HG03066 (cell line): ENCODE measurements around the gene ZEB1.

Experiments used
- ATAC-seq: cut with Tn5 transposase; IDR thresholded peaks from one replicate; pipeline ENCODE4 v1.9.1; 2021; ENCODE audit warnings: low read depth; ENCODE audit not compliant: unreplicated experiment

ZEB1 gene

DNA sequence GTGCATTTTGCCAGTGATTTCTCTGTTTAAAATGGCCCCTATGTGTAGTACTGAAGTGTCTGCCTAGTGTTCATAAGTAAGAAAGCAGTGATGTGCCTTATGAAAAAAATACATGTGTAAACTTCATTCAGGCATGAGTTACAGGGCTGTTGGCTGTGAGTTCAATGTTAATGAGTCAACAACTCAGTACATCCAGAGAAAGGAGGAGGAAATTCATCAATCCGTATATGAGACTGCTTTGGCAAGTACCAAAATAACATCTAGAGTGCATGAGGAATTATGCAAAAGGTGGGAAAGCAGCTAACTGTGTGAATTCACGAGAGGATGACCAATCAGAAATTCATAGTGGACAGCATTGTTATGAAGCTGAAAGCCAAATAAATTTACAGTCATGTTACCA is 255.6 kb downstream of the ZEB1 start:
- no peak for ATAC-seq

DNA sequence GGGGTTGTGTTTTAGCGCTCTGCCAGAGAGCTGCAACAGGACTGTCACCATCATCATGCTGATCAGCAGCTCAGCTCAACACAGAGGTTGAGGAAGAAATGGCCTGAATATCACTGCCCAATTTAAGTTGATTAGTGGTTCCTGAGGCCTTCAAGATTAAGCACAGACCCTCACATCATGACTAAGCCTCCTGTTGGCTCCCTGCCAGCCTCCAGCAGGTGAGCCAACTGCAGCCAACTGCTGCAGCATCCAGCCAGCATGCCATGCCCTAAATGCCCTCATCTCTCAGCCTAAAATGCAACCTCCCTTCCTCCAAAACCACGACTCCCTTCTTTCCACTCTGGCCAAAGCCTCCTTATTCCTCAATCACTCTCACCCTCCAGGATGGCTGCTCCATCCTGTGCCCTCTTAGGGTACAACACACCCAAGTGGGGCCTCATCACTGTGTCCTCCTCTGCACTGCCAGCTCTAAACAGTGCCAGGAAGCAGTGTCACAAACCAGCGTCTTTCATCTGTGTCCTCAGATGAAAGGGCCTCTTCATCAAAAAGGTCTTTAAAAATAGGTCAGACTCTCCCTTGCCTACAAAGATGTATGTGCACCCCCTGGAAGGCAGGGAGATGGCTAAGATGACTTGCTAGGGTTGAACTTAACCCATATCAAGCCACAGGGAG is 259.3 kb downstream of the ZEB1 start:
- ATAC-seq, result no peak

DNA sequence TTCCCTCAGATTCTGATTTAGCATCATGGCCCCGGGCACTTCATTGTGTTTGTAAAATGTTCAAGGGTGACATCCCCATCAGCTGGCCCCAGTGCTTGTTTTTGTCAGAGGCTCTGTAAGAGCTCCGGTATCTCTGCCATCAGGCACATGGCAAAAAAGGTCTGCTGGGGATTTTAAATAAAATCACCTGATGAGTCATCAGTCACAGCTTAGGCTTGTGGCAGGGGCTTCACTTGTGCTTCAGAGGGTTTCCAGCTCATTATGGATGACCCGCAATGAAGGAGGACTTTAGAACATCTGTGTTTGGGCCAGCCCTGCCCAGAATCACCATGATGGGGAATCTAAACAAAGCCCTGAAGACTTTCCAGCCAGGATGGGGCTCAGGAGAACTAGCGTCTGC is 259.9 kb downstream of the ZEB1 start:
- ATAC-seq, result no peak
